GM08714 (cell line): Measurements from ENCODE around the gene SCML1.
A peak's percentile ranks its signal among the peaks of the same experiment; 100 is the strongest.

Source experiments
- H3K4me3 ChIP-seq: fragments of 200-500 bp; sonication (Bioruptor generic); 2 replicates; pipeline ENCODE4 v1.5.1; 2014; ENCODE audit warnings: mild to moderate bottlenecking, low read length, inconsistent platforms
- ZNF274 ChIP-seq: IDR thresholded peaks from 2 replicates; pipeline ENCODE4 v1.6.1; 2012; ENCODE audit warnings: mild to moderate bottlenecking, low read depth, low read length

SCML1 gene, protein sequence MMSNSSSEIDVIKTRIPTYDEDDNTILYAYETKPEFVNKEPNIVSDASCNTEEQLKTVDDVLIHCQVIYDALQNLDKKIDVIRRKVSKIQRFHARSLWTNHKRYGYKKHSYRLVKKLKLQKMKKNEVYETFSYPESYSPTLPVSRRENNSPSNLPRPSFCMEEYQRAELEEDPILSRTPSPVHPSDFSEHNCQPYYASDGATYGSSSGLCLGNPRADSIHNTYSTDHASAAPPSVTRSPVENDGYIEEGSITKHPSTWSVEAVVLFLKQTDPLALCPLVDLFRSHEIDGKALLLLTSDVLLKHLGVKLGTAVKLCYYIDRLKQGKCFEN

DNA sequence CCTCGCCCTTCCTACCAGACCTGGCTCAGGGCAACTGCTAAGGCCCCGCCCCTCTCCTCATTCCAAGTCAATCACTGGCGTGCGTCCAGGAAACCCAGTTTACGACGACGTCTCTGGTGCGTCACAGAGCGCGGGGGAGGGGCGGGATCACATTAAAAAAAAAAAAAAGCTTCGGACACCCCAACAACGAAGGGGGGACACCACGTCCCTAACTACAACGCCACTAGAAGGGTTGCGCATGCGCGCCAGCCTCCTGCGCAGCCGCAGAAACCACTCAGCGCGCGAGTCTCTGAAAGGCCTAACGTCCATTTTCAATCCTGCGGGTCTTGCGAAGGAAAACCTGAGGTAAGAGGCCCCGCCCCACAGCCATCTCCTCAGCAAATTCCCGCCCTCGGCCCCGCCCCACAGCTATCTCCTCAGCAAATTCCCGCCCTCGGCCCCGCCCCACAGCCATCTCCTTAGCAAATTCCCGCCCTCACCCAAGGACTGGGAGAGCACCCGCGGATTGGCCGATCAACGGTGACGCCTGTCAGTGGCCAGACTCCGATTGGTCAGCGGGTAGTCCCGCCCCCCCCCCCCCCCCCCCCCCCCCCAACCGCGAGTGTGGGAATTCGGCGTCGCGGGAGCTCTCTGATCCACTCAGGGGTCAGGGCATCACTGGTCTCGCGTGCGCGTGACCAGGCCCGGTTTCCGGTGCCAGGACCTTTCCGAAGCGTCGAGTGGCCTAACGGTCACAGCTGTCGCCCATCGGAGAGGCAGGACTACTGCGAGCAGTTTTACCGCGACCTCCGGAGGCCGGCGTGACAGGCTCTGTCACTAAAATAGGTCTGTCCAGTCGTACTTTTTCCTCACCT, at the start of gene SCML1:
Gene SCML1, plus strand, starts transcription at position 638 of the 854 bp plus-strand sequence. CDS start 6,694 bp downstream, outside the sequence.
- peak within 1 kb of the TSS; percentile 65 for H3K4me3 ChIP-seq
- TF ChIP-seq ZNF274, result no peak

DNA sequence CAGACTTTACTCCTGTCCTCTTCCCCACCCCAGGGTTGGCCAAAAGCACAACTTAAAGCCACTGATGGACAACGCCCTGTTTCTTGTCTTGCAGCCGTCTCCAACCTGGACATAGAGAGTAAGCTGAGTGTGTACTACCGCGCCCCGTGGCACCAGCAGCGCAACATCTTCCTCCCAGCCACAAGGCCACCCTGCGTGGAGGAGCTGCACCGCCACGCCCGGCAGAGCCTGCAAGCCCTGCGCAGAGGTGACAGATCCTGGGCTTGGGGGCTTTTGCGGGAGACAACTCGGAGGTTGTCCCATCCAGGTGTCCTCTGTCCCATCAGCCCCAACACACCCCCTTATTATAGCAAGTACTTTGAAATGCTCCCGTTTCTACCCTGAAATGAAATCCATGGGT, 49.6 kb upstream of the SCML1 start:
- no peak for TF ChIP-seq ZNF274
- H3K4me3 ChIP-seq, result no peak overlapping the region

DNA sequence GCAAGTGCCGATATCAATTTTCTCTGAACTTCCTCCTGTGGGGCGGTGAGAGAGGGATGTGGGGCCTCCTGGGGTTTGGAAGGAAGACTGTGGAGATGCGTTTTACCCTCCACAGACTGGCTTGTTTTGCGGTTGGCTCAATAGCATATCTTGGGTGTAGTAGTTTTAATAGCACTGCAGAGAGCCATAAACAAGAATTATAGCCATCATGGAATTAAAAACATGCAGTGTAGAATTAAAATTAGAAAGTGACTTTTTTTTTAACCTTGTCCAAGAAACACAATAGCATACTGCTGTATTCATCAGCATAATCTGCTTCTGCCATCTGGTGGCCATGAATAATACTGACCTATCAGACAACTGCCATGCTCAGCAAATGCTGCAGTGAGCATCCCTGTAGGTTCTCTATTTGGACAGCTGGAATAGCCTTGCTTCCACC, 47.3 kb upstream of the SCML1 start:
- H3K4me3 ChIP-seq, result no peak overlapping the region
- no peak for TF ChIP-seq ZNF274

DNA sequence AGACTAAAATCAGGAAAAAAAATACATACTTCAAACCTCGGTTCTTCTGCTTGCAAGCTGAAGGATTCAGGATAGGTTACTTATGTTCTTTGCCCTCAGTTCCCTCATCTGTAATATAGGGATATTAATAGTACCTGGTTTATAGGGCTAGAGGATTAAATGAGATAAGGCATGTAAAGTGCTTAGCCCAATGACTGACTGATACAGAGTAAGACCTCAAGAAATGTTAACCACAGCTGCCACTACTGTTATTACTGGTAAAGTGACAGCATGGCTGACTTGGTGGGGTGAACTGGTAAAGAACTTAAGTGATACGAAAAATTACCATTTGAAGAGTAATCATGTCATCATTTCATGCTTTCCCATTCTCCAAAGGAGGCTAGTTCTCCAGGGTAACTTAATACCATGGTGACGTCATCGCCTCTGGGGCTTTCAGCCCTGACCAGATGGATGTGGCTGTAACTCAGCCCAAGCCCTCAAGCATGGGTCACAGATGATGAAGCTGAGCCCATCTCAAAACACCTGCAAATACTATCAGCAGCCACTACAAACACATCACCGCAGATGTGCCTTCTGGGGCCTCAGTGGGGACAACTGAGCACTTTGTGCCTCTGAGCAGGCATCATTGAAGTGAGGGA, 44.5 kb upstream of the SCML1 start:
- no peak overlapping the region for H3K4me3 ChIP-seq
- no peak for TF ChIP-seq ZNF274

DNA sequence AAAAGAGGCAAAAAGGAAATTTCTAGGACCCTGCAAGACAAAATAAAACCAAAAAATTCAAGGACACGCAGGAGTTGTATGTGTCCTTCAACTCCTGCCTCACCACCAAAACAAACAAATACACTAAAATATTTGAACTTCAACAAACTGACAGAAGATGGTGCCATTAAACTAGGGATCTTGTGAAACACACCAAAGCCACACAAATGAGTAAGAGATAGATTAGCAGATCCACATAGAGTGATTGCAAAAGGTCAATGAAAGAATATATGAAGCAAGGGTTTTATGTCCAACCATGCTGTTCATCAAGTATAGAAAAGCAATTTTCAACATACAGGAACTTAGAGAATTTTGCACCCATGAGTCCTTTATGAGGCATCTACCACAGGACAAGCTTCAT, 40.1 kb upstream of the SCML1 start:
- TF ChIP-seq ZNF274, result no peak
- H3K4me3 ChIP-seq, result no peak overlapping the region

DNA sequence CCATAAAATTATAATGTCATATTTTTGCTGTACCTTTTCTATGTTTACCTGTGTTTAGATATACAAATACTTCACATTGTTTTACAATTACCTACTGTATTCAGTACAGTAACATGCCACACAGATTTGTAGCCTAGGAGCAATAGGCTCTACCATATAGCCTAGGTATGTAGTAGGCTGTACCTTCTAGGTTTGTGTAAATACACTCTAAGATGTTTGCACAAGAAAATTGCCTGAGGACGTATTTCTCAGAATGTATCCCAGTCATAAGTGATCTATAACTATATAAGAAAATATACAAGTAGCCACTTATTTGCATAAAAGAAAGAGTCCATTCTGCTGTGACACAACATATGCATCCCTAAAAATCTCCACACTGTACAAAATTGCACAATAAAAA, 36.3 kb upstream of the SCML1 start:
- TF ChIP-seq ZNF274, result no peak
- H3K4me3 ChIP-seq, result no peak overlapping the region

DNA sequence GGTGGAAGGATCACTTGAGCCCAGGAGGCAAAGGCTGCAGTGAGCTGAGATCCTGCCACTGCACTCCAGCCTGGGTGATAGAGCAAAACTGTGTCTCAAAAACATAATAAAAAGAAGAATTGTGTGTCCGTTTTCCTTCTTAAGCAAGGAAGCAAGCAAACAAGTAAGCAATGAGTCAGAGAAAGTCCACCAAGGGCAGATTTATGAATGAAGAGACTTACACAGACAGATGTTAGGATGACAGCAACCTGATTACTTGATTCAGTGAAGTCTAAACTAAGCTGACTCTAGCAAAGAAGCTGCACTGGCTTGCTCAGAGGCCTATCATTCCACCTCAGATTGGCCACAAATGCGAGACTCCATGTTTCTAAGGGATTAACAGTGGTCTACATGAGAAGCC, 34.1 kb upstream of the SCML1 start:
- TF ChIP-seq ZNF274, result no peak

DNA sequence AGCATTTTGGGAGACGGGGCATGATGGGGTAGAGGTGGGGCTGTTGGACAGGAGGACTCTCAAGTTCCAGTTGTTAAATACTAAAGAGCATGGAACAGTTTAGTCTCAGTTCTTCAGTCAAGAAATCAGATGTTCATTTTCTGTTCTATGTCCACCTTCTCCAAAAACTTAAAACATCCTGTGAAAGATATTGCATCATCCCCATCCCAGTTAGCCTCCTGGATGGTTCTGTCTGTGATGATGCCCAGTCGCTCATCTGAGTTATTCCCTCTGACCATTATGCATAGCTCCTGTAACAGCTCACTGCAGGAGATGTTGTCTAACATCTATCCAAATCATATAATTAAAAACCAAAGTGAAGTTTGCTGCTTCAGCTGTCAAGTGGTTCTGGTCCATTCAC, 32.1 kb upstream of the SCML1 start:
- H3K4me3 ChIP-seq, result no peak overlapping the region
- no peak for TF ChIP-seq ZNF274

More for the DNA sequence above, 34.1 kb upstream of the SCML1 start:
- no peak overlapping the region for H3K4me3 ChIP-seq

DNA sequence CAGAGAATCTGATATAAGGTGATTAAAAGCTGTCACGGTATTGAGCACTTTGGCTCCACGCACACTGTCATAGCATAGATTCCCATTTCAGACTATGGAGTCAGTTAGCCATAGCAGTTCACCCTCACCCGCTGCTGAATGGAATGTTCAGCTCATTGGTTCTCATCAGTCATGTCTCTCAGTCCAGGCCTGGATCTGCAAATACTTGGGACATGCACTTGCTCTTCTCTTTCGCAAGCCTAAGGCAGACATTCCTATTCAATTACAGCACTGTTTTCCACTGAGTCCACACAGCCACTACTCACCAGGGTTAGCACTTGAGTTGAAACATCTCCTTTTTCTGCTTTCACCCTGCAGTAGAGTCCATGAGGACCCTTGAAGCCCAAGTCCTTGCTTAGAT, 30.6 kb upstream of the SCML1 start:
- TF ChIP-seq ZNF274, result no peak
- H3K4me3 ChIP-seq, result no peak overlapping the region

DNA sequence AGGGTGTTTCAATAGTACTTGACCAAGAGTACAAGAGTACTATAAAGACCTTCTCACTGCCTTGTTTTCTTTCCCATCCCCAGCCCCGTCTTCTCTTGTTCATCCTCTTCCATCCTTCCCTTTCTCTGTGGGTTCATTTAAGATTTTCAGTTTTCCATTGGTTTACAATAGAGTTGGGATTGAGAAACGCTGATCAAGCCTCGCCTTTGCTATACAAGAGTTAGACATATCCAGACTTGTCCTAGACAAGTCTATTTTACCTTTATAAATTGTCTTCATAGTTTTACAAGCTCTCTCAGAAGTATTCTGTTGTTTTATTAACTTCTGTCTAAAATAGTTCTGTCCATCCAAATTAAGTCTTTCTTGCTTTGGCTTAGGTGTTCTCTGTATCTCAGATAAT, 29.6 kb upstream of the SCML1 start:
- no peak overlapping the region for H3K4me3 ChIP-seq
- TF ChIP-seq ZNF274, result no peak

DNA sequence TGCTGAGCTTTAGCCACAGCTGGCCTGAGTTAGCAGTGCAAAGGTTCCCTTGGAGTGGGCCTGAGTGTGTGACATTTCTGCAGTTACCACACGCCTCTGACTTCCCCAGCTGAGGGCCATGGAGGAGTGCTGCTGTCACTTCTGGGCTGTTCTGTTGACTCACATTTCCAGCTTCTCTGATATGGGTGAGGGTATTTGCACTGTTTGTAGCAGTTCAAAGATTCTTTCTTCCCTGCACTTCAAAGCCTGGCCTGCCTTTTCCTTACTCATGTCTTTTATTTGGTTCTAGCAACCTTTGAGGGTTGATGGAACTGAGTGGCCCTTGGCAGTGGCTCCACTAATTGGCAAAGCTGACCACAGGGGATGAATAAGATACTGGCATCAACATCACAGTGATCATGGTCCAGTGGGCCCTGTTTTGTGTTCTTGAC, 26.4 kb upstream of the SCML1 start:
- no peak for TF ChIP-seq ZNF274

DNA sequence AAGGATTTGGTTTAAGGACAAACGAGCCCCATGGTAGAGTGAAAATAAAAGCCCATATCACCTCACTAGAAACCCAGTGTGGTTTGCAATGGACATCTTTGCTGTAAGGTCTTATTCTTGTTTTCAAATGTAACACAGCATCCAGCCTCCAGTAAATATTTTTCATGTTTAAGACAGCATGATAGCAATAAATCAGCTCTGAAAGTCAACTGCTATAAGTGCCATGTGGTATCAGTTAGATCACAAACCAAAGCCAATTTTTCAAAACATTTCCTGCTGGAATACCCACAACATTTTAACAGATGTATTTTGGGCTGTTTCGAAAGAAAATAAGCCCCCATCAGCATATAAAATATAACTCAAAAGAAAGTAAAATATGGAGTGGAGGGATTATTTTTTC, 24.0 kb upstream of the SCML1 start:
- no peak for TF ChIP-seq ZNF274
- H3K4me3 ChIP-seq, result no peak overlapping the region

More for the DNA sequence above, 26.4 kb upstream of the SCML1 start:
- H3K4me3 ChIP-seq, result no peak overlapping the region

DNA sequence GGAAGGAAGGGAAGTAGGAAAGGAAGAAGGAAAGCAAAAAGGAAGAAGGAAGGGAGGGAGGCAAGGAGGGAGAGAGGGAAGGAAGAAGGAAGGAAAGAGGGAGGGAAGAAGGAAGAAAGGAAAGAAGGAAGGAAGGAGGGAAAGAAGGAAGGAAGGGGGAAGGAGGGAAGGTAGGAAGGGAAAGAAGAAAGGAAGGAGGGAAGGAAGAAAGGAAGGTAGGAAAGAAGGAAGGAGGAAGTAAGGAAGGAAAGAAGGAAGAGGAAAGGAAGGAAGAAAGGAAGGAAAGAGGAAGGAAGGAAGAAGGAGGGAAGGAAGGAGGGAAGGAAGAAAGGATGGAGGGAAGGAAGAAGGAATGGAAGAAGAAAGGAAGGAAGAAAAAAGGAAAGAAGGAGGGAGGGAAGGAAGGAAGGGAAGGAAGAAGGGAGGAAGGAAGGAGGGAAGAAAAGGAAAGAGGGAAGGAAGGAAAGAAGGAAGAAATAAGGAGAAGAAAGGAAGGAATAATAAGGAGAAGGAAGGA, 18.6 kb upstream of the SCML1 start:
- TF ChIP-seq ZNF274, result no peak
- no peak overlapping the region for H3K4me3 ChIP-seq

DNA sequence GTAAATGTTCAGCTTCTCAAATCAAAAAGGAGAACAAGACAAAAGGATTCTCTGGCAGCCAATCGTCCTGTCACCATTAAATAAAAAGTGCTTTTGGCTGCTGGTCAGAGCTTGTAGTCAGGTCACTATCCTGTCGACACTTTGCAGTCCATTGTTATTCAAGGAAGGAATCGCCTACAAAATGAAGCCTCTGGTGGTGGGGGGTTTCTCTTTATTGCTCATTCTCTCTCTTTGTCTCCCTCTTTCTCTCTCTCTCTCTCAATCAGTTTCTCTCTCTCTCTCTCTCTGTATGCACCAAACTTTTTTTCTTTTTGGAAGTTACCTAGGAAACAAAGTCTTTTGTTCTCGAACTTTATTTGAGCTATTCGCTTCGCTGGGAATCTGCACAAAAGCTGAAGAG, 17.6 kb upstream of the SCML1 start:
- H3K4me3 ChIP-seq, result no peak overlapping the region
- TF ChIP-seq ZNF274, result no peak

DNA sequence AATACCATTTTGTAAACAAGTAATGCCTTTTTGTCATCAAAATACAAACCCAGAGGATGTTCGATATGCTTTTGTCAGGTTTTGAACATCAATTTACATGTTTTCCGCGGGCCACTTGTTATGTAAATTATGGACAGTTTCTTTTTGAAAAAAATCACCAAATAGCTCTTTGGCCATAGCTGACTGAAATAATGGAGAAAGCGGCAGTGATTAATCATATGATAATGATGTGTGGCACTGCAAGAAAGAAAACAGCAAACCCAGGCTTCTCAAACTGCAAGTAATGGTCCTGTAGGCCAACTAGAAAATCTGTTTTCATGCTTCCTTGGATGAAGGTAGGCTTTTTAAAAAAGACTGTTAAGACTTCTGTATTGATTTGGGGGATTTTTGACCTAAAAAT, 15.6 kb upstream of the SCML1 start:
- TF ChIP-seq ZNF274, result no peak

More for the DNA sequence above, 15.6 kb upstream of the SCML1 start:
- no peak overlapping the region for H3K4me3 ChIP-seq
